Chondrocyte (in vitro differentiated cells): ENCODE data around the gene IL2RA. TPM values are rescaled to one million over a fixed set of nuclear protein-coding genes. Genes with fewer than 3 reads are reported as not detected.

ENCODE experiments used
- DNase-seq: peaks from one replicate; pipeline ENCODE4 v3.0.0; 2021; ENCODE audit warnings: mixed read lengths, low spot score
- H3K27ac Mint-ChIP-seq: one replicate; pipeline ENCODE4 v1.8.0; 2021; ENCODE audit warnings: mild to moderate bottlenecking, moderate library complexity, mixed read lengths; ENCODE audit not compliant: unreplicated experiment
- H3K27me3 Mint-ChIP-seq: 2 replicates; pipeline ENCODE4 v1.8.0; 2021; ENCODE audit warnings: low read depth, mixed read lengths
- H3K36me3 Mint-ChIP-seq: 2 replicates; pipeline ENCODE4 v1.8.0; 2021; ENCODE audit warnings: low read depth, mixed read lengths
- H3K4me1 Mint-ChIP-seq: 2 replicates; pipeline ENCODE4 v1.8.0; 2021; ENCODE audit warnings: low read depth, mild to moderate bottlenecking, mixed read lengths
- H3K4me3 Mint-ChIP-seq: one replicate; pipeline ENCODE4 v1.8.0; 2021; ENCODE audit warnings: mild to moderate bottlenecking, moderate library complexity, mixed read lengths; ENCODE audit not compliant: unreplicated experiment
- H3K9me3 Mint-ChIP-seq: 2 replicates; pipeline ENCODE4 v1.8.0; 2021; ENCODE audit warnings: low read depth, mixed read lengths
- total RNA-seq: library from RNA; stranded (reverse); gene quantifications from 3 replicates; pipeline ENCODE4 v1.2.1, GENCODE V29; 2021
- TF ChIP-seq, protein P1 (sequence below): fragments of 200-600 bp; sonication (generic); IDR thresholded peaks from 2 replicates; pipeline ENCODE4 v1.5.0; 2021; ENCODE audit warnings: antibody characterized with exemption, mild to moderate bottlenecking, moderate library complexity

Gene IL2RA
- total RNA-seq, 1 donor from 2014 or later, result not detected

GRCh38 chr10:5981529-5981928 lies 80.6 kb downstream of the IL2RA start:
- Mint-ChIP-seq H3K36me3 (peaks cover 5% of the 10 kb centered on the region), H3K27ac (no peak overlapping the region), H3K9me3 (no peaks in the 10 kb centered on the region), H3K4me1 (peaks cover 6% of the 10 kb centered on the region), H3K4me3 (no peak overlapping the region), H3K27me3 (peaks cover 25% of the 10 kb centered on the region)
- no peak for DNase-seq
- TF ChIP-seq, protein P1, sequence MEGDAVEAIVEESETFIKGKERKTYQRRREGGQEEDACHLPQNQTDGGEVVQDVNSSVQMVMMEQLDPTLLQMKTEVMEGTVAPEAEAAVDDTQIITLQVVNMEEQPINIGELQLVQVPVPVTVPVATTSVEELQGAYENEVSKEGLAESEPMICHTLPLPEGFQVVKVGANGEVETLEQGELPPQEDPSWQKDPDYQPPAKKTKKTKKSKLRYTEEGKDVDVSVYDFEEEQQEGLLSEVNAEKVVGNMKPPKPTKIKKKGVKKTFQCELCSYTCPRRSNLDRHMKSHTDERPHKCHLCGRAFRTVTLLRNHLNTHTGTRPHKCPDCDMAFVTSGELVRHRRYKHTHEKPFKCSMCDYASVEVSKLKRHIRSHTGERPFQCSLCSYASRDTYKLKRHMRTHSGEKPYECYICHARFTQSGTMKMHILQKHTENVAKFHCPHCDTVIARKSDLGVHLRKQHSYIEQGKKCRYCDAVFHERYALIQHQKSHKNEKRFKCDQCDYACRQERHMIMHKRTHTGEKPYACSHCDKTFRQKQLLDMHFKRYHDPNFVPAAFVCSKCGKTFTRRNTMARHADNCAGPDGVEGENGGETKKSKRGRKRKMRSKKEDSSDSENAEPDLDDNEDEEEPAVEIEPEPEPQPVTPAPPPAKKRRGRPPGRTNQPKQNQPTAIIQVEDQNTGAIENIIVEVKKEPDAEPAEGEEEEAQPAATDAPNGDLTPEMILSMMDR, result no peak

- no peak for DNase-seq
- peak overlapping the region; percentile 41 for H3K27ac Mint-ChIP-seq
Measured at GRCh38 chr10:5978230-5978489, 84.0 kb downstream of the IL2RA start.

GRCh38 chr10:5977471-5978229 lies 84.5 kb downstream of the IL2RA start, which contains the start of gene IL15RA:
TSS of gene IL15RA (minus strand) at chr10:5977543. CDS start at chr10:5977492, 51 bp downstream.
- H3K4me3 Mint-ChIP-seq, result peak within 1 kb of the TSS; percentile 74
- H3K27me3 Mint-ChIP-seq, result peaks cover 14% of the 10 kb centered on the region
- peaks cover 10% of the 10 kb centered on the region for H3K4me1 Mint-ChIP-seq
- H3K9me3 Mint-ChIP-seq, result no peaks in the 10 kb centered on the region
- TF ChIP-seq, protein P1, result peak; percentile 32
- peak within 1 kb of the TSS; percentile 41 for H3K27ac Mint-ChIP-seq
- DNase-seq, result no peak
- H3K36me3 Mint-ChIP-seq, result peaks cover 3% of the 10 kb centered on the region

More at GRCh38 chr10:5978230-5978489, 84.0 kb downstream of the IL2RA start:
- Mint-ChIP-seq H3K36me3 (peaks cover 3% of the 10 kb centered on the region), H3K9me3 (no peaks in the 10 kb centered on the region), H3K4me3 (peak overlapping the region; percentile 70), H3K4me1 (peaks cover 10% of the 10 kb centered on the region), H3K27me3 (peaks cover 14% of the 10 kb centered on the region)
- TF ChIP-seq, protein P1, result peak; percentile 1

DNA sequence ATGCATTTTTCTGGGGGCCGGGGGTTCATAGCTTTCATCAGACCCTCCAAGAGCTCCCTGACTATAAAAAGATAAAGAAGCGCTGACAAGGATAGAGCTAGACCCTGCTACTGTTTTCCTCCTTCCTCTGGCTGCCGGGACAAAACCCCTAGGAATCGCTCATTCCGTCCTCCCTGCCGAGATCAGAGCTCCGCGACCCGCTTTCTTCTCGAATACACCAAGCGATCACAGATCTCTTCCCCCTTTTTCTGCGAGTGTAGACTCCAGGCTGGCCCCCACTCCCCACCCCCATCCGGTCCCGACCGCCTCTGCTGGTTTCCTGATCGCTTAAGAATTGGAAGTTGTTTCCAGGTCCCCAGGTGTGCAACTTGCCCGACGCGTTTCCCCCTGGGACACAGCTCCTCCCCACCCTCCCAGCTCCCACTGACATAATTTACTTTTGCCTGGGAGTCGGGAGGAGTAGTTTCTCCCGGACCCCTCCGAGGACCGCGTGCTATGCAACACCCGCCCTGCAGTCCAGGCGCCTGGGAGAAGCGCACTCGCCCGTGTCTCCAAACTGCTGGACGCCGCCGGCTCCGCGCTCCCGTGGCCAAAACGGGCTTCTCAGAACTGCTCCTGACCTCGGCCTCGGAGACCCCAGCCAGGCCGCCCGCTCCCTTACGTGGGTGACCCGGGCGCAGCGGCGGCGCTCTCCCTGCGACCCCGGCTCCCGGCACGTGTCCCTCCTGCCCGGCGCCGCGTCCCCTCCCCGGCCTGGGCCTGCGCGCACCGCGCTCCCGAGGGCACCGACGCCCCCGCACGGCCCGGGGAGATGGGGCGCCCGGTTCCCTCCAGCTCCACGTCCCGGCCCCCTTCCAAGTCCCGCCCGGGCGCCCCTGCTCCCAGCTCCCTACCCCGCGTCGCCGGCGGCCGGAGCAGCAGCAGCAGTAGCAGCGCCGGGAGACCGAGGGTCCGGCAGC lies 85.4 kb downstream of the IL2RA start:
- TF ChIP-seq, protein P1, result no peak
- Mint-ChIP-seq H3K4me3 (peak overlapping the region; percentile 70), H3K27me3 (peaks cover 14% of the 10 kb centered on the region), H3K4me1 (peaks cover 10% of the 10 kb centered on the region), H3K27ac (no peak overlapping the region), H3K9me3 (no peaks in the 10 kb centered on the region), H3K36me3 (peaks cover 3% of the 10 kb centered on the region)
- DNase-seq, result no peak
